ENCODE results near the gene LYRM7. TPM values are rescaled to one million over a fixed set of nuclear protein-coding genes. Genes with fewer than 3 reads are reported as not detected.

LYRM7 gene
- total RNA-seq, 6 experiments from 2014 or later = 8.1 to 10.9 (median 9.9) TPM

DNA sequence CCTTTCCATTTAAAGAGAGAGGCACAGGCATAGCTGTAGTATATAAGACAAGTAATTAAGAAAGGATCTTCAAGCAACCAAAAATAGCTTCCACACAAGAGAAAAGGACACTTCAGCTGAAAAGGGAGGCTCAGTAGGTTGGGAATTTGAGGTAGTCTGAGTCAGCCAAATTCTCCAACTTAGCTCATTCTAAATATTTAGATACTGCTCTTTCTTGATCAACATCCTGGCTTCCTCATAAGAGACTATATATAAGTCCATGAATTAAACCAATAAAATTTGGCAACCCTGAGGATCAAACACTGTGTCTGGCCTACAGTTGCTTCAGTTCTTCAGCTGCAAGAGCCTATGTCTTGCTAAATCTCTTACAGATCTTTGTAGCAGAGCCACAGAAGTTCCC, 23.5 kb upstream of the LYRM7 start:
- 0 out of 2 replicates have a peak, but pooled peaks cover 2% of the 10 kb centered on the region for H3K27me3 Mint-ChIP-seq (ENCODE audit: insufficient read depth)
- DNase-seq = no peak
- no peaks in the 10 kb centered on the region for H3K4me1 Mint-ChIP-seq (ENCODE audit: low read depth)

DNA sequence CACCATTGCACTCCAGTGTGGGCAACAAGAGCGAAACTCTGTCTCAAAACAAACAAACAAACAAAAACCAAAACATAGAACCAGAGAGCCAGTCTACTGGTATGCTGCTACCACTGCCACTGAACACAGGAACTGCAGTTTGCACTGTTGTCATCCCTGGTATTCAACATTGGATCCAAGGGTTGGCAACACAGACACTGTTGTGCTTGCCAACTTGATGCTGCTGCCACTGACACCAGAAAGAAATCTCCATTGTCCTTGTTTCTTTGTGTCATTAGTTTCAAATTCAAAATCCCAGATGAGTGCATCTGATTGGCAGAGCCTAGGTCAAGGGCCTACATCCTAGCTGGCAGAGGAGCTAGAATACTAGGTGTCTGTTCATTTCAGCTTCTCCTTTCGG, 21.9 kb upstream of the LYRM7 start:
- no peak overlapping the region for H3K27ac Mint-ChIP-seq
- H3K27me3 Mint-ChIP-seq (ENCODE audit: insufficient read depth) = 0 out of 2 replicates have a peak, but pooled peaks cover 2% of the 10 kb centered on the region
- no peaks in the 10 kb centered on the region for H3K9me3 Mint-ChIP-seq
- no peak for DNase-seq
- H3K36me3 Mint-ChIP-seq (ENCODE audit: low read depth) = no peaks in the 10 kb centered on the region
- H3K4me1 Mint-ChIP-seq (ENCODE audit: low read depth) = no peaks in the 10 kb centered on the region
- H3K4me3 Mint-ChIP-seq = no peak overlapping the region
- TF ChIP-seq CTCF (IDR thresholded peaks at IDR 0.05) = no peak

More for the DNA sequence above, 23.5 kb upstream of the LYRM7 start:
- Mint-ChIP-seq H3K9me3 (no peaks in the 10 kb centered on the region), H3K36me3 (ENCODE audit: low read depth) (no peaks in the 10 kb centered on the region), H3K4me3 (no peak overlapping the region), H3K27ac (no peak overlapping the region)
- no peak for TF ChIP-seq CTCF (IDR thresholded peaks at IDR 0.05)

DNA sequence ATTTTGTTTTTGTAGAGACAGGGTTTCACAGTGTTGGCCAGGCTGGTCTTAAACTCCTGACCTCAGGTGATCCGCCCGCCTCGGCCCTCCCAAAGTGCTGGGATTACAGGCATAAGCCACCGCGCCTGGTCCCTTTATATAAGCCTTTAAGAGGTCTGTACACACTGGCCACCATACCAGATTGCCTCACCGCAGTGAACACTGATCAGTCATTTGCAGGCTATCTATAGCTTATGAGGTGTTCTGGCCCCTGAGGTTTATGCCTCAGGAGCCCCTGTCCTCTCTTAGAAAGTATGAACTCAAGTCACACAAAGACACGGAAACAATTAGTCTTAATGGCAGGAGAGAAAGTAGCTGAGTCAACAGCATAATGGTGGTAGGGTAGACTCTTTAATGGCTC, 20.3 kb upstream of the LYRM7 start:
- Mint-ChIP-seq H3K4me1 (ENCODE audit: low read depth) (no peaks in the 10 kb centered on the region), H3K36me3 (ENCODE audit: low read depth) (no peaks in the 10 kb centered on the region), H3K9me3 (no peaks in the 10 kb centered on the region), H3K27me3 (ENCODE audit: insufficient read depth) (0 out of 2 replicates have a peak, but pooled peaks cover 2% of the 10 kb centered on the region), H3K4me3 (no peak overlapping the region), H3K27ac (no peak overlapping the region)
- TF ChIP-seq CTCF (IDR thresholded peaks at IDR 0.05) = no peak
- DNase-seq = no peak

GRCh38 chr5:131151216-131151615, 19.5 kb upstream of the LYRM7 start:
- H3K4me1 Mint-ChIP-seq (ENCODE audit: low read depth) = no peaks in the 10 kb centered on the region
- peaks cover 2% of the 10 kb centered on the region; the same call in 1 of the 2 replicates for H3K27me3 Mint-ChIP-seq (ENCODE audit: insufficient read depth)
- no peaks in the 10 kb centered on the region for H3K36me3 Mint-ChIP-seq (ENCODE audit: low read depth)
- no peak for DNase-seq
- no peak for TF ChIP-seq CTCF (IDR thresholded peaks at IDR 0.05)
- H3K27ac Mint-ChIP-seq = no peak overlapping the region
- no peak overlapping the region for H3K4me3 Mint-ChIP-seq
- no peaks in the 10 kb centered on the region for H3K9me3 Mint-ChIP-seq

DNA sequence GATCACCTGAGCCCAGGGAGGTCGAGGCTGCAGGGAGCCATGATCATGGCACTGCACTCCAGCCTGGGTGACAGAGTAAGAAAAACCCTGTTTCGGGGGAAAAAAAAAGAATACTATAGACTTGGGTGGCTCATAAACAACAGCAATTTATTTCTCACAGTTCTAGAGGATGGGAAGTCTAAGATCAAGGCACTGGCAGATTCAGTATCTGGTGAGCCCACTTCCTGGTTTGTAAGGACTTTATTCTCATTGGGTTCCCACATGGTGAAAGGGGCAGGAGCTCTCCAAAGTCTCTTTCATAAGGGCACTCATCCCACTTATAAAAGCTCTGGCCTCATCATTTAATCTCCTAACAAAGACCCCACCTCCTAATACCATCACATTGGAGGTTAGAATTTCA, 14.4 kb upstream of the LYRM7 start:
- no peaks in the 10 kb centered on the region for H3K9me3 Mint-ChIP-seq

More for the DNA sequence above, 14.4 kb upstream of the LYRM7 start:
- no peak for DNase-seq
- Mint-ChIP-seq H3K4me1 (ENCODE audit: low read depth) (no peaks in the 10 kb centered on the region), H3K27ac (no peak overlapping the region), H3K27me3 (ENCODE audit: insufficient read depth) (no peaks in the 10 kb centered on the region; the same call in 1 of the 2 replicates), H3K4me3 (no peak overlapping the region), H3K36me3 (ENCODE audit: low read depth) (peaks cover 19% of the 10 kb centered on the region)
- TF ChIP-seq CTCF (IDR thresholded peaks at IDR 0.05) = no peak

All from HFFc6 (cell line).